Activated B cell treated with CpG ODN at 0.5 μM for 24 hours (primary cell): ENCODE results near the gene PDGFD. TPM values are rescaled to one million over a fixed set of nuclear protein-coding genes. Genes with fewer than 3 reads are reported as not detected.

Experiments
- ATAC-seq: fragments of 200-7000 bp; cut with Tn5 transposase; one replicate; pipeline ENCODE4 v1.10.0; 2021; ENCODE audit warnings: low read depth, mild to moderate bottlenecking, moderate library complexity
- CTCF ChIA-PET: fragments of 350-600 bp; sonication (Branson Sonifier 250); formaldehyde crosslinking; loops from one replicate; lab custom pipeline; 2021; ENCODE audit warnings: antibody characterized with exemption; lab: Charles Lee
- POLR2A ChIA-PET: fragments of 350-600 bp; sonication (Branson Sonifier 250); formaldehyde crosslinking; loops from one replicate; lab custom pipeline; 2021; ENCODE audit warnings: antibody characterized with exemption; lab: Charles Lee
- DNase-seq: peaks from one replicate; pipeline ENCODE4 v3.0.0; 2022
- H3K27ac Mint-ChIP-seq: one replicate; pipeline ENCODE4 v1.8.0; 2020; ENCODE audit warnings: mixed read lengths
- H3K27me3 Mint-ChIP-seq: one replicate; pipeline ENCODE4 v1.8.0; 2021; ENCODE audit warnings: mixed read lengths
- H3K36me3 Mint-ChIP-seq: one replicate; pipeline ENCODE4 v1.8.0; 2021; ENCODE audit warnings: low read depth, mixed read lengths
- H3K4me1 Mint-ChIP-seq: one replicate; pipeline ENCODE4 v1.8.0; 2021; ENCODE audit warnings: mixed read lengths
- H3K4me3 Mint-ChIP-seq: one replicate; pipeline ENCODE4 v1.8.0; 2020; ENCODE audit warnings: mild to moderate bottlenecking, mixed read lengths
- H3K9me3 Mint-ChIP-seq: one replicate; pipeline ENCODE4 v1.8.0; 2020; ENCODE audit warnings: mixed read lengths
- intact Hi-C: fragments of 100-400 bp; cut with micrococcal nuclease; formaldehyde crosslinking; loops from one replicate; pipeline ENCODE4 v1.15.1; 2024
- total RNA-seq: library from RNA; stranded (reverse); gene quantifications from 2 replicates; pipeline ENCODE4 v1.2.3, GENCODE V29; 2022
- TF ChIP-seq, protein P1 (sequence below): fragments of 200-600 bp; IDR thresholded peaks from one replicate; pipeline ENCODE4 v1.8.0; 2022; ENCODE audit warnings: antibody characterized with exemption, mild to moderate bottlenecking

The PDGFD gene
- total RNA-seq, 1 donor from 2014 or later: 0.53 TPM

DNA sequence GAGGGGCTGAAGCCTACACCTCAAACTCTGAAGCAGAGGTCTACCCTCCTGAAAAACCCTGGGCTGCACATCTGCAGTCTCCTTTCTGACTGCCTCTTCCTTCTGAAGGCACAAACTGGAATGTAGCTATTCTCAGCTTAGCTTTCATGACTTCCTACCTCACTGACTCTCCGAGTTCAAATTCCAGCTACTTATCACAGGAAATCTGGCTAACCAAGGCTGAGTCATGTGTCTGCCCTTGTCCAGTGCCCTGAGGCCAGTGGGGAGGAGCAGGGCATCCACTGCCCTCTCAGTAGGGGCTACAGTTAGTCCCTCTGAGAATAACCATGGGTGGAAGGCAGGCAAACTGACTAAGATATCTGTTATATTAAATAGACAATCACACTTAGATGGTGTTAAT, 29.2 kb downstream of the PDGFD start:
- no peak for DNase-seq
- Mint-ChIP-seq H3K27me3 (no peaks in the 10 kb centered on the region), H3K4me3 (no peak overlapping the region), H3K4me1 (no peaks in the 10 kb centered on the region), H3K36me3 (no peaks in the 10 kb centered on the region), H3K27ac (no peak overlapping the region), H3K9me3 (no peaks in the 10 kb centered on the region)
- TF ChIP-seq, protein P1, sequence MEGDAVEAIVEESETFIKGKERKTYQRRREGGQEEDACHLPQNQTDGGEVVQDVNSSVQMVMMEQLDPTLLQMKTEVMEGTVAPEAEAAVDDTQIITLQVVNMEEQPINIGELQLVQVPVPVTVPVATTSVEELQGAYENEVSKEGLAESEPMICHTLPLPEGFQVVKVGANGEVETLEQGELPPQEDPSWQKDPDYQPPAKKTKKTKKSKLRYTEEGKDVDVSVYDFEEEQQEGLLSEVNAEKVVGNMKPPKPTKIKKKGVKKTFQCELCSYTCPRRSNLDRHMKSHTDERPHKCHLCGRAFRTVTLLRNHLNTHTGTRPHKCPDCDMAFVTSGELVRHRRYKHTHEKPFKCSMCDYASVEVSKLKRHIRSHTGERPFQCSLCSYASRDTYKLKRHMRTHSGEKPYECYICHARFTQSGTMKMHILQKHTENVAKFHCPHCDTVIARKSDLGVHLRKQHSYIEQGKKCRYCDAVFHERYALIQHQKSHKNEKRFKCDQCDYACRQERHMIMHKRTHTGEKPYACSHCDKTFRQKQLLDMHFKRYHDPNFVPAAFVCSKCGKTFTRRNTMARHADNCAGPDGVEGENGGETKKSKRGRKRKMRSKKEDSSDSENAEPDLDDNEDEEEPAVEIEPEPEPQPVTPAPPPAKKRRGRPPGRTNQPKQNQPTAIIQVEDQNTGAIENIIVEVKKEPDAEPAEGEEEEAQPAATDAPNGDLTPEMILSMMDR: no peak
- POLR2A ChIA-PET: no interaction called here
- intact Hi-C loops: no loop called here
- CTCF ChIA-PET: no interaction called here
- no peak for ATAC-seq

DNA sequence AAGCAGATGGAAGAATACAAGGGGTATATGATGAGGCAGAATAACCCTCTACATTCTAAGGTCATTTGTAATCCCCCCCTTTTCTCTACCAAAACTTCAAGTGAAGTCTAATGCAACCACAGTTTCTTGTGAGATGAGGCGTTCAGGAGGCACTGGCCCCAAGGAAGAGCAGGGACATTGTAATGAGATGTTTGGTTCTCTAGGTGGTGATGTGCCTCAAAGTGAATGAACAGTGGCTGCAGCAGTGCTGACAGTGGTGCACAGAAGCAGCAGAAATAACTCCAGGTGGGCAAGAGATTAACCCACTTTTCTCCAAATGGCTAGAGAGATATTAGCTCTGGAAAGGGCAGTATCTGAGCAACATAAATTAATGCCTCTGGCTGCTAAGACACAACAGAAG, 33.8 kb downstream of the PDGFD start:
- TF ChIP-seq, protein P1: no peak
- H3K27me3 Mint-ChIP-seq: no peaks in the 10 kb centered on the region
- no peak overlapping the region for H3K27ac Mint-ChIP-seq
- intact Hi-C loops: no loop called here
- ATAC-seq: no peak
- no peaks in the 10 kb centered on the region for H3K9me3 Mint-ChIP-seq
- ChIA-PET CTCF (no interaction called here), POLR2A (no interaction called here)
- H3K4me1 Mint-ChIP-seq: no peaks in the 10 kb centered on the region
- H3K4me3 Mint-ChIP-seq: no peak overlapping the region
- DNase-seq: no peak
- no peaks in the 10 kb centered on the region for H3K36me3 Mint-ChIP-seq

DNA sequence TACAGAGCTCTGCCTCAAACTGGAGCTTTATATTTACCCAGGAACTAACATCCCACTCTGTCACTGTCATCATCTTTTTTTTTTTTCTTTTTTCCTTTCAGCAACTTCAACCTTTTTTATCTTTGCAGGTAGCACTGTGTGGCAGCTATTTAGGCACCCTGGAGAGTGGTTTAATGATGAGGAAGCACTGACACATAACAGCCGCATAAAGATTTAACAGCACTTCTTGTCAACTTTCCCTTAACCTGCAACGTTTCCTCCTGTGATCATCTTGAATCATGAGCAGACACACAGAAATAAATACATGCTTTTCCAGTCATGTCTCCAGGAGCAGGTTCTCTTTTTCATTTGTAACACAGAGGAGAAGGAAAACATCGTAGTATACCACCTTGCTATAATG, 34.8 kb downstream of the PDGFD start:
- DNase-seq: no peak
- intact Hi-C loops: no loop called here
- POLR2A ChIA-PET: no interaction called here
- Mint-ChIP-seq H3K4me3 (no peak overlapping the region), H3K4me1 (no peaks in the 10 kb centered on the region), H3K27me3 (no peaks in the 10 kb centered on the region), H3K27ac (no peak overlapping the region), H3K9me3 (no peaks in the 10 kb centered on the region), H3K36me3 (no peaks in the 10 kb centered on the region)
- TF ChIP-seq, protein P1: no peak
- CTCF ChIA-PET: interaction anchor here (0.6 kb wide), 1 partner anchor 976 kb away, joined by 4 read pairs; no protein-coding TSS in a partner anchor
- no peak for ATAC-seq

- intact Hi-C loops: no loop called here
- CTCF ChIA-PET: no interaction called here
- Mint-ChIP-seq H3K4me3 (no peak overlapping the region), H3K4me1 (no peaks in the 10 kb centered on the region), H3K27ac (no peak overlapping the region), H3K36me3 (no peaks in the 10 kb centered on the region), H3K9me3 (no peaks in the 10 kb centered on the region), H3K27me3 (no peaks in the 10 kb centered on the region)
- no peak for ATAC-seq
- POLR2A ChIA-PET: no interaction called here
- TF ChIP-seq, protein P1: no peak
- no peak for DNase-seq
Observed at GRCh38 chr11:104127828-104128227, 36.1 kb downstream of the PDGFD start.

GRCh38 chr11:104126464-104126863, 37.5 kb downstream of the PDGFD start:
- H3K4me3 Mint-ChIP-seq: no peak overlapping the region
- no peaks in the 10 kb centered on the region for H3K36me3 Mint-ChIP-seq
- H3K27me3 Mint-ChIP-seq: no peaks in the 10 kb centered on the region
- H3K4me1 Mint-ChIP-seq: no peaks in the 10 kb centered on the region
- no peak overlapping the region for H3K27ac Mint-ChIP-seq
- H3K9me3 Mint-ChIP-seq: no peaks in the 10 kb centered on the region
- ChIA-PET CTCF (no interaction called here), POLR2A (no interaction called here)
- ATAC-seq (no peak), DNase-seq (no peak)
- TF ChIP-seq, protein P1: no peak
- intact Hi-C loops: no loop called here
